Tibial artery (tissue), 4 donors: ENCODE measurements around the gene ADAMTS10.

Source experiments
- DNase-seq, 2 donors: peaks; one replicate each; pipeline ENCODE4 v3.0.0-alpha.2; 2019
- H3K27ac ChIP-seq, 2 donors: fragments of 200-600 bp; sonication (generic) in 1 of 2; 1 replicate in 1 of 2; 2 replicates in 1 of 2; pipeline ENCODE4 v1.5.1; 2018 to 2019; ENCODE audit warnings: mild to moderate bottlenecking in 1 of 2
- H3K27me3 ChIP-seq, 2 donors: fragments of 200-600 bp; sonication (generic) in 1 of 2; one replicate each; pipeline versions ENCODE4 v1.5.1 to v1.6.0; 2016 to 2019
- H3K36me3 ChIP-seq, 3 donors: fragments of 200-600 bp; sonication (generic) in 2 of 3; one replicate each; pipeline ENCODE4 v1.5.1; 2016 to 2019; ENCODE audit warnings: mild to moderate bottlenecking in 2 of 3
- H3K4me1 ChIP-seq, 4 donors: fragments of 200-600 bp; sonication (generic) in 2 of 4; 1 replicate in 3 of 4; 2 replicates in 1 of 4; pipeline ENCODE4 v1.5.1; 2016 to 2019
- H3K4me3 ChIP-seq, 2 donors: fragments of 200-600 bp; sonication (generic) in 1 of 2; 1 replicate in 1 of 2; 2 replicates in 1 of 2; pipeline ENCODE4 v1.5.1; 2018 to 2019; ENCODE audit warnings: mild to moderate bottlenecking in 2 of 2
- H3K9me3 ChIP-seq, 3 donors: fragments of 200-600 bp; sonication (generic) in 1 of 3; one replicate each; pipeline ENCODE4 v1.5.1; 2016 to 2019
- intact Hi-C: fragments of 100-400 bp; cut with DNase I; formaldehyde crosslinking; loops from one replicate; pipeline ENCODE4 v1.15.0; 2023; ENCODE audit warnings: low total_unique reads
- TF ChIP-seq, protein P1 (sequence below), 2 experiments: fragments of 200-600 bp in 1 of 2; fragments of 450-650 bp in 1 of 2; IDR thresholded peaks; one replicate each; pipeline ENCODE4 v1.5.1; 2017 to 2019; ENCODE audit warnings: antibody characterized with exemption in 2 of 2, mild to moderate bottlenecking in 1 of 2, moderate library complexity in 1 of 2

ADAMTS10 gene

DNA sequence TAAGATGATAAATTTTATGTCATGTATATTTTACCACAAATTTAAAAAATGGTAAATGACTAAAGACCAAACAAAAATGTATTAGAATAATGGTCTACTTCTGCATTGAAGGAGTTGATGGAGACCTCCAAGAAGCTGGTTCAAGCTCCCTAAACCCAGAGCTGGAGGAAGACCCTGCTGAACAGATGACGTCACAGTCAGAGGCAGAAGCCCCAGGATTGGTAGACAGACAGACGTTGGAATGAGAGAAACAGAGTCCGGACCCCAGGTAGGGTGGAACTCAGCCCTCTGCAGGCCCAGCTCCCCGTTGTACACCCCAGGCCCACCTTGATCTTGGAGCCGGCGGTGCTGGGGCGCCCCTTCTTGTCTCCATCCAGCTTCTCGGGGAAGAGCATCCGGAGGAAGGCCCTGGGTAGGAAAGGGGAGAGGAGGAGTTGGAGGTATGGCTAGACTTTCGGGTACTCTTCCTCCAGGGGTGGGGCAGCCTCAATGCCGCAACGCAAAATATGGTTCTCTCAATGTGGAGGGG lies 70.8 kb downstream of the ADAMTS10 start:
- intact Hi-C loops: no loop called here
- TF ChIP-seq, protein P1, sequence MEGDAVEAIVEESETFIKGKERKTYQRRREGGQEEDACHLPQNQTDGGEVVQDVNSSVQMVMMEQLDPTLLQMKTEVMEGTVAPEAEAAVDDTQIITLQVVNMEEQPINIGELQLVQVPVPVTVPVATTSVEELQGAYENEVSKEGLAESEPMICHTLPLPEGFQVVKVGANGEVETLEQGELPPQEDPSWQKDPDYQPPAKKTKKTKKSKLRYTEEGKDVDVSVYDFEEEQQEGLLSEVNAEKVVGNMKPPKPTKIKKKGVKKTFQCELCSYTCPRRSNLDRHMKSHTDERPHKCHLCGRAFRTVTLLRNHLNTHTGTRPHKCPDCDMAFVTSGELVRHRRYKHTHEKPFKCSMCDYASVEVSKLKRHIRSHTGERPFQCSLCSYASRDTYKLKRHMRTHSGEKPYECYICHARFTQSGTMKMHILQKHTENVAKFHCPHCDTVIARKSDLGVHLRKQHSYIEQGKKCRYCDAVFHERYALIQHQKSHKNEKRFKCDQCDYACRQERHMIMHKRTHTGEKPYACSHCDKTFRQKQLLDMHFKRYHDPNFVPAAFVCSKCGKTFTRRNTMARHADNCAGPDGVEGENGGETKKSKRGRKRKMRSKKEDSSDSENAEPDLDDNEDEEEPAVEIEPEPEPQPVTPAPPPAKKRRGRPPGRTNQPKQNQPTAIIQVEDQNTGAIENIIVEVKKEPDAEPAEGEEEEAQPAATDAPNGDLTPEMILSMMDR (IDR thresholded peaks at IDR 0.05): no peak
- H3K27me3 ChIP-seq: no peaks in the 10 kb centered on the region
- no peaks in the 10 kb centered on the region for H3K4me1 ChIP-seq
- no peak overlapping the region for H3K27ac ChIP-seq
- peaks cover 0 to 13% (median 0%) of the 10 kb centered on the region in 3 donors for H3K36me3 ChIP-seq
- no peak for DNase-seq
- H3K9me3 ChIP-seq: no peaks in the 10 kb centered on the region
- no peak overlapping the region for H3K4me3 ChIP-seq

DNA sequence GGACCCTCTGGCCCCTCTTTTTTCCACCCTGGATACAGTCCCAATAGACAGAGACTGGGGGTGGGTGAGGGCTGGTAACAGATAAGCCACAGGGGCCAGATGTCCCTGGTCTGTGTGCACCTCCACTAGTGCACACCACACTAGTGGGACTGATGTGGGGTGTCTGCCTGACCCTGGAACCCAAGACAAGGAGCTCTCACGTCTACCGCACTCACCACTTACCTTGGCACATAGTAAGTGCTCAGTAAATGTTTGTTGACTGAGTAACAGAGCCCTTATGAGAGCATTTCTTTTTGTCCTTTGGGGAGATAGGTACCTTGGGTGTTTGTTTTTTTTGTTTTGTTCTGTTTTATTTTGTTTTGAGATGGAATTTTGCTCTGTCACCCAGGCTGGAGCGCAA lies 73.4 kb downstream of the ADAMTS10 start:
- intact Hi-C loops: no loop called here
- H3K4me1 ChIP-seq: no peaks in the 10 kb centered on the region
- DNase-seq: no peak
- TF ChIP-seq, protein P1 (IDR thresholded peaks at IDR 0.05): no peak
- peaks cover 0 to 5% (median 0%) of the 10 kb centered on the region in 3 donors for H3K36me3 ChIP-seq
- no peaks in the 10 kb centered on the region for H3K27me3 ChIP-seq
- no peak overlapping the region for H3K27ac ChIP-seq
- H3K4me3 ChIP-seq: no peak overlapping the region
- H3K9me3 ChIP-seq: no peaks in the 10 kb centered on the region

DNA sequence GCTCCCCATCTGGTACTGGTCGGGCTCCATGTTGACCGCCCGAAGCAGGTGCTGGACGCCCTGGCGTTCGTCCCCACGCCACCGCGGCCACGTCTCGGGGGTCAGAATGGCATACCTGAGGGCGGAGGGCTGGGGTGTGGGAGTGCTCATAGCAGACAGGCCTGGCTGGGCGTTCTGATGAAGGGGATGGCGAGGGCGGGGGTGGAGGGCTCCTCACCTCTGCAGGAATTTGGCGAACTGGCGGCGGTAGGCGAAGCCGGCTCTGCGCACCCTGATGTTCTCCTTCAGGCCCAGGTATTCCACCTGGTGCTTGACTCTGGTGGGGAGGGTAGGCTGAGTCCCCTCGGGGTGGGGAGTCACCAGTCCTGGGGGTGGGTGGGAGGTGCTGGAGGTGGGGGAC lies 74.2 kb downstream of the ADAMTS10 start:
- no peaks in the 10 kb centered on the region for H3K4me1 ChIP-seq
- H3K9me3 ChIP-seq: no peaks in the 10 kb centered on the region
- TF ChIP-seq, protein P1 (IDR thresholded peaks at IDR 0.05): no peak
- DNase-seq: no peak
- no peaks in the 10 kb centered on the region for H3K27me3 ChIP-seq
- no peak overlapping the region for H3K4me3 ChIP-seq
- peaks cover 0 to 5% (median 0%) of the 10 kb centered on the region in 3 donors for H3K36me3 ChIP-seq
- H3K27ac ChIP-seq: no peak overlapping the region
- intact Hi-C loops: no loop called here

DNA sequence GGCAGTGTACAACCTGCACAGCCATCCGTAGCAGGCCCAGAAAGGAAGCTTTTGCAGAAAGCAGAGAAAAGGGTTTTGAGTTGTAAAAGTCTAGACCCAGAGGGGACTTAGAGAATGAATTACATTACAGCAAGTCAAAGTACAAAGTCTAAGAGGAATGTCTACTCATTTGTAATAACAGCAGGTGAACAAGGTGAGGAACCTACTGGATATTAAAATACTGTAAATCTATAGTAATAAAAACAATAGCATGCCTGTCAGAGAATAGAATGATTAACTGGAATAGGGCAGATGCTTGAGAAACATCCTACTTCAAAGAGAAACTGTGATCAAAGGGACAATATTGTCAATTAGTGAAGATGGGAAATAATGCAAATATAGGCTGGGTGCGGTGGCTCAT lies 78.3 kb downstream of the ADAMTS10 start:
- Histone ChIP-seq H3K9me3 (no peaks in the 10 kb centered on the region), H3K27me3 (no peaks in the 10 kb centered on the region), H3K4me1 (no peaks in the 10 kb centered on the region), H3K4me3 (no peak overlapping the region), H3K36me3 (no peaks in the 10 kb centered on the region), H3K27ac (no peak overlapping the region)
- no peak for DNase-seq
- intact Hi-C loops: no loop called here
- TF ChIP-seq, protein P1 (IDR thresholded peaks at IDR 0.05): no peak

DNA sequence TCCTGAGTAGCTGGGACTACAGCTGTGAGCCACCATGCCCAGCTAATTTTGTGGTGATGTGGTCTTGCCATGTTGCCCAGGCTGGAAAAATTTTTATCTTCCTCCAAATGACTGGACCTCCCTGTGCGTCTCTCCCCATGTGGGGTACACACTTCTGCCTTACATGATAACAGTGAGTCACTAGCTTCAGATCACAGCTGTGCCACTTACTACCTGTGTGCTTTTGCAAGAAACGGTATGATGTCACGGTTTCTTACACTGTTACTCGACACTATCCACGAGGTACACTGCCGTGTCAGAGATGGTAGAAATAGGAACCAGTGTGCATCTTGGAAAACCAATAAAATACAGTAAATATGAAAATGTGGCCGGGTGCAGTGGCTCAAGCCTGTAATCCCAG lies 79.0 kb downstream of the ADAMTS10 start:
- Histone ChIP-seq H3K27ac (no peak overlapping the region), H3K27me3 (no peaks in the 10 kb centered on the region), H3K9me3 (no peaks in the 10 kb centered on the region), H3K36me3 (no peaks in the 10 kb centered on the region), H3K4me3 (no peak overlapping the region), H3K4me1 (peaks cover 0 to 7% (median 3%) of the 10 kb centered on the region in 4 donors)
- intact Hi-C loops: no loop called here
- no peak for DNase-seq
- TF ChIP-seq, protein P1 (IDR thresholded peaks at IDR 0.05): no peak
